CD4-positive, alpha-beta T cell treated with Interleukin-17A for 1 hour (primary cell): ENCODE data around the gene FBXO11.
A peak's percentile ranks its signal among the peaks of the same experiment; 100 is the strongest.
"Not testable (repeated sequence)": the region's sequence is repeated elsewhere in the genome, so short reads cannot be mapped to it uniquely, and the experiment has no call there.

Experiments used
- DNase-seq: peaks from one replicate; pipeline ENCODE4 v3.0.0-alpha.2; 2020

Gene FBXO11

DNA sequence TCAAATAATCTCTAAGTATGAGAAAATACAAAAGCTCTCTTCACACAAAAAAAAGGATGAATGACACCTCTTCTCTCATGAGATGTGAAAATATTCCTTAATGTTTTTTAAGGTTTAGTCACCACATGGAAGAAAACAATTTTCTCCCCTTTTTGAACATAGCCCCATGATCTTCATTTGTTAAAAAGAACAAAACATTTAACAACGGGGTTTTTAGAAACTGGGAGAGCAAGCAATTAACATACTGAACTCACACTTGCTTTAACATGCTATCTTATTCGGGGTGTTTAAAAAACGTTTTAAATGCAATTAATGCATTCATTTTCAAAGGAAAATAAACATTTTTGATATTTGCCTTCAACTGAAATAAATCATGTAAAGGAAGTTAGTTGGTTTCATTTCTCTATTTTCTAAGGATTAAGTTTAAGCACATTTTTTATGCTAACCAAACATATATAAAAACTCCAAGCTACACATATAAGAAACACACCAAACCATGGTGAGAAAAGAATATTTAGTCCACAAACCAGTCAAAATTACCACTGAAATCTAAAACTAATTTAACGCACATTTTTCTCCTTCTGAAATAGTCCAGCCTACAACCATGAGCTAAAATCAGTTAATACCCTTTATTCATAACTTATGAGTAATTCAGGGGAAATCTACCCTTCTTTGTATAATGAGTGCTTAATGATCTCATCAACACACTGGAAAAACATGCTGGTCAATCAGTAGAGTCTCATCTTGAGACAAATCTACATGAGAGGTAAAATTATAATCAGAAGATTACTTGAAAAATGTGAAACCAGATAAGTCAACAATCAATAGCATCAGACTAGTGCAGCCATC, 8.2 kb downstream of the FBXO11 start:
- no peak for DNase-seq

DNA sequence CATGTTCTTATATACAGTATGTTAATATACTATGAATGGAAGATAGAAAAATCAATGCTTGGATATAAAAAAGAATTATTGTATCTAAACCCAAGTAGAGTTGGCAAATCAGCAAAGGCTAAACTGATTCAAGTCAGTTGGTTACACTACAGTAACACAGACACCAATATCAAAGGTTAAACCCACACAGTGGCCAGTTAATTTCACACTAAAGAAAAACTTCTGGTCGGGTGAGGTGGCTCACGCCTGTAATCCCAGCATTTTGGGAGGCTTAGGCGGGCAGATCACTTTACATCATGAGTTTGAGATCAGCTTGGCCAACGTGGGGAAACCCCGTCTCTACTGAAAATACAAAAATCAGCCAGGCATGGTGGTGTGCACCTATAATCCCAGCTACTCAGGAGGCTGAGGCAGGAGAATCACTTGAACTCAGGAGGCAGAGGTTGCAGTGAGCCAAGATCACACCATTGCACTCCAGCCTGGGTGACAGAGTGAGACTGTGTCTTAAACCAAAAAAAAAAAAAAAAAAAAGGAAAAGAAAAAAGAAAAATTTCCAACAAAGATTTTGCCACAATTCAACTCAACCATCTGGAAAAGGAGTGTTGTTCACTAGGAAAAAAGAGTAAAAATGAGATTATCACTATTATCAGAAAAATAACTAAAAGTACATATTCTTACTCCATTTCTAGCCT, 9.0 kb downstream of the FBXO11 start:
- DNase-seq, result not testable (repeated sequence)

DNA sequence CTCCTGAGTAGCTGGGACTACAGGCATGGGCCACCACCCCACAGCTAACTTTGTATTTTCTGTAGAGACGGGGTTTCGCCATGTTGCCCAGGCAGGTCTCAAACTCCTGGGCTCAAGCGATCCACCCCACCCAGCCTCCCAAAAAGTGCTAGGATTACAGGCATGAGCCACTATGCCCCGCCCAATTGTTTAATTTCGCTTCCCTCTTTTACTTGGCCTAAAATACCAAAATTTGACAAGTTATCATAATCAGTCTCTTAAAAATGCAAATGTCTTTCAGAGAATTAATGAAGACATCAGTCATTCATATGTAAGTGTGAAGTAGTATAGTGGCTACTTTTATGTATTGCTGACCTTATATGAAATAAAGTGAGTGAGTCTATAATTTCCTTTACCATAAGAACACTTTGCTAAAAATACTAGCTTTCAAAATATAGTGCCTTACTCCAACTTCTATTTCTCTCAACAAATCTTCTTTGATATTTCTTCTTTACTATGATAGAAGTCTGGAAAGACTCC, 9.8 kb downstream of the FBXO11 start:
- no peak for DNase-seq

DNA sequence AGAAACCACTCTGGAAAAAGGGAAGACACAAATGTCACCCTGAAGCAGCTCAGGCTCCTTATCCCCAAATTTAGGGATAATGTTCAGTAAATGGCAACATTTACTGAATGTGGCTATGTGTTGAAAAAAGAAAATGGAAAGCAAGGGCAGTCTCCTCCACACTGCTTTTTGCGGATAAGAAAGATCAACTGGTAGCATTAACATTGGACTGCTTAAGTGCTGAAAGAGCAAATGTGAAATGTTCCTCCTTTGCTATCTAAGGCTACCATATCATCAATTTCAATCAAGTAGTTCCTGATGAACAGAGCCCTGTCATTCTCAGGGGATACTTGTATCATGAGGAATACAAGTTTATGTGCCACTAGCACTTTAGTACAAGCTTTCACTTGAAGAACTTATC, 12.5 kb downstream of the FBXO11 start:
- DNase-seq, result no peak

DNA sequence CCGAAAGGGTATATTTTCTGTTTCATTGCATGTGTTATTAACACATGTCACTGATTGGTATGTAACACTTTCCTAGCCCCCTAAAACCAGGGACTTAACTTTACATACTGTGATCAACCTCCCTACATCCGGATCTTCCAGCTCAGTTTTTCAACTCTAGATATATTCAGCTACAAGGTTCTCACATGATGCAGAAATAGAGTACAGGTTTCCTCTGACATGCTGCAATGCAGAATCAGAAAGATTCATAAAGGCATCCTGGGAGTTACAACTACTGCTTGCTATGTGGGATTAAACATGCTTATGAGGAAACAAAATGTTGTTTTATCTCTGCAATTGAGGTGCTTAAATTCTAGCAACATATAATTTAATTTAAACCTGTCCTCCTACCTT, 14.0 kb downstream of the FBXO11 start:
- no peak for DNase-seq

DNA sequence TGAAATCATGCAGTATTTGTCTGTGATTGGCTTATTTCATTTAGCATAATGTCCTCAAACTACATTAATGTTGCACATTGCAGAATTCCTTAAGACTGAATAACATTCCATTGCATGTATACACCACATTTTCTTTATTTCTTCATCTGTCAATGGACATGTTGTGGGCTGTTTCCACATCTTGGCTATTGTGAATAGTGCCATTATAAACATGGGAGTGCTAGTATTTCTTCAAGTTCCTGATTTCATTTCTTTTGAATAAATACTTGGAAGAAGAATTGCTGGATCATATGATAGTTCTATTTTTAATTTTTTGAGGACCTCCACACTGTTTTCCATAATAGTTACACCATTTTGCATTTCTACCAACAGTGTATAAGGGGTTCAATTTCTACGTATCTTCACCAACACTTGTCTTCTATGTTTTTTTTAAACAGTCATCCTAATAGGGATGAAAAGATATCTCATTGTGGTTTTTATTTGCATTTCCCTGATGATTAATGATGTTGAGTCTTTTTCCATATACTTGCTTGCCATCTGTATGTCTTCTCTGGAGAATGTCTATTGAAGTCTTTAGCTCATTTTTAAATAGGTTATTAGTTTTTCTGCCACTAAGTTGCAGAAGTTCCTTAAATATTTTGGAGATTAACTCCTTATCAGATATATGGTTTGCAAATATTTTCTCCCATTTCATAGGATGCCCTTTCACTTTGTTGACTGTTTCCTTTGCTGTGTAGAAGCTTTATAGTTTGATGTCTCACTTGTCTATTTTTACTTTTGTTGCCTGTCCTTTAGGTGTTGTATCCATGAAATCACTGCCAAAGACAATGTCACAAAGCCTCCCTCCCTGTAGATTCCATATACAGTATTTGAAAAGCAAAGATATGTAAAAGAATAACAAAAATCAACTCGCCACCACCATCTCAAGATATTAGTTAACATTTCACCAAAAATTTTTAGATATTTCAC, 14.6 kb downstream of the FBXO11 start:
- DNase-seq, result no peak

DNA sequence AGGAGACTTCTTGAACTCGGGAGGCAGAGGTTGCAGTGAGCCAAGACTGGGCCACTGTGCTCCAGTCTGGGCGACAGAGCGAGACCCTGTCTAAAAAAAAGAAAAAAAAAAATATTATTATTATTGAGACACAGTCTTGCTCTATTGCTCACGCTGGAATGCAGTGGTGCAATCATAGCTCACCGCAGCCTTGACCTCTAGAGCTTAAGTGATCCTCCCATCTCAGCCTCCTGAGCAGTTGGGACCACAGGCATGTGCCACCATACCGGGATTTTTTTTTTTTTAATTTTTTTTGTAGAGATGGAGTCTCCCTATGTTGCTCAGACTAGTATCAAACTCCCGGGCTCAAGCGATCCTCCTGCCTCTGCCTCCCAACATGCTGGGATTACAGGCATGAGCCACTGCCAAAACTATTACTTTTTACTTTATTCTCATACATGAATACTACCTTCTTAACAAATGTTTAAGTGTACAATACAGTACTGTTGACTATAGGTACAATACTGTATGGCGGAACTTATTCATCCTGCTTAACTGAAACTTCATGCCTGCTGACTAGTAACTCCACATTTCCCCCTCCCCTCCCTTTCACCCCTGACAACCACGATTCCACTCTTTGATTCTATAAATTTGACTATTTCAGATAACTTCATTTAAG, 15.5 kb downstream of the FBXO11 start:
- DNase-seq, result no peak

DNA sequence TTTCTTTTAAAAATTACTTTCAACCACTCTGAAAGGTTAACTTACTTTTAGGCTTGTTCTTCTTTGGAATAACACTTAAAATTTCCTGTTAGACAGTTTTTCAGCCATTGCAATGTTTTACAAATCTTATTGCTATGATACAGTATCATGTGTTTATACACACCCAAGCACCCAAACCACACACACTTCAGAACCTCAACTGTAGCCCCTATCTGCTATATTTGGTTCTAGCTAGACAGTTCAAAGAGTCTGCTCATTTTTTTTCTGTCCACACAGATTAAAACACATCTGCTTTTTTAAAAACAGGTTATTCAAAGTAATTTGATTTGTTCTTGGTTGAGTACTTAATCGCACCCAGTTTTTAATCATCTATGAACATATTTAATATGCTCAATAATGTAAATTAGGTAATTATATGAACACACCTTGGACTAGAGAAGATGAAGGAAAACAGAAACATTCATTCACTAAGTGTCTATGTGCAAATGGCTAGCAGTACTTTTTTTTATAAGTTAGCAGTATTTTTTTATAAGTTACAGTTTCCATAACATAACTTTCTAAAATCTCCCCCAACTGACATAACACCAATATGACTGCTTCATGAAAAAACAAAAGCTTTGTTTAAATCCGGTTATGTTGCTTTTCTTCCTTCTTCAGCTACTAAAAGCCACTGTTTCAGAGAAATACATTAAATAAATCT, 17.6 kb downstream of the FBXO11 start:
- DNase-seq, result peak; percentile 78

DNA sequence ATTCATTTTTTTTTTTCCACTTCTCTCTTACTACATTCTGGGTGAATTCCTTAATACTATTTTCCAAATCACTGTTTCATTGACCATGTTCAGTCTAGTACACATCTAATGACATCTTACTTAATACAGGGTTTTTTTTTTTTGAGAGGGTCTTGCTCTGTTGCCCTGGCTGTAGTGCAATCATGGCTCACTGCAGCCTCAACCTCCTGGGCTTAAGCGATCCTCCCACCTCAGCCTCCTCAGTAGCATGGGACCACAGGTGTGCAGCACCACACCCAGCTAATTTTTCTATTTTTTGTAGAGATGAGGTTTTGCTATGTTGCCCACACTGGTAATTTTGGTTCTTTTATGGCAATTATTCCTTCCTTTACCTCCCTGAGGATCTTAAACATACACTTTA, 29.4 kb downstream of the FBXO11 start:
- no peak for DNase-seq

DNA sequence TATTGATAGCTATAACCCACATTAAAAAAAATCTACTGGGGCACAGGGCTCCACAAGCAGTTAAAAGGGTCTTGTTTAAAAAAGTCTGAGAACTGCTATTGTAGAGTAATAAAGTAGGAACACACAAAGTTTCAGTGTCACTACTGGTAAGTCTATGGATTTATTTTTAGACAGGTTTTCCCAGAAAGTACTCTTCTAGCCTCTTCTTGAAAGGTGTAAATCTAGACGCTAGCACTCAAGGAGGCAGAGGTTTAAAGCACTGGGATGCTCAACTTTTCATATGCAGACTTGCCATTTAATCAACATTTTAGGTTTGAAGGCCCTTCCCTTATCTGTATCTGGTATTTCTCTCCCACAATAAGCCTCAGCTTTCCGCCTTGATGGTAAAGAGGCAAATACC, 33.4 kb downstream of the FBXO11 start:
- DNase-seq, result no peak

DNA sequence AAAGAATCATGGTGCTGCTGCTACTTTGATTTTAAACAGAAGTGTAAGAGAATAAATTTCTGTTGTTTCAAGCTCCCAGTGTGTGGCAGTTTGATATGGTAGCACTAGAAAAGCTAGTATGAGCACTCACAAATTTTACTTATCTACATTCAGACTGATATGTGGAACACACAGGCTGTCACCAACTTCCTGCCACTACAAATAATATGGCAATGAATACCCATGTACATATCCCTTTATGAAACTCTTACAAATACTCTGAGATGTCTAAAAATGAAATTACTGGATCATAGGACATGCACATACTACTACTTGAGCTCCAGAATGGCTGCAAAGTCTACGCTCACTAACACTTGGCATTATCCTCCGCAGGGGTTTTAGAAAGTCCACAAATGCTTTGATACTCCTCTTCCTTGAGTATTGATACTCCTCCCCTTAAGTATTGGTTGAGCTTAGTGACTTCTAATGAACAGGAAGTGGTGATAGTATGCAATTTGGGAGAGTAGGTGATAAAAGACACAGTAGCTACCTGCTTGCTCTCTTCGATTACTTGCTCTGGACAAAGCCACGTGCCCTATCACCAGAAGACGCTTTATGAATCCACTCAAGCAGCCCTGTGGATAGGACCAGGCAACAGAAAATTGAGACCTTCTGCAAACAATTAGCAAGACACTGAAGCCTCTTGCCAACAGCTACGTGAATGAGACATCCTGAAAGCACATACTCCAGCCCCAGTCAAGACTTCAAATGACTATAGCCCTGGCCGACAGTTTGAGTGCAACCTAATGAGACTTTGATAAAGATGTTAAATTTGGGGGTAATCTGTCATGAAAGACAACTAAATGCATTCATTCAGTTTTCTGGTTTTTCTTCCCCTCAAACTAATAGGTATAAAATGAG, 35.4 kb downstream of the FBXO11 start:
- no peak for DNase-seq

DNA sequence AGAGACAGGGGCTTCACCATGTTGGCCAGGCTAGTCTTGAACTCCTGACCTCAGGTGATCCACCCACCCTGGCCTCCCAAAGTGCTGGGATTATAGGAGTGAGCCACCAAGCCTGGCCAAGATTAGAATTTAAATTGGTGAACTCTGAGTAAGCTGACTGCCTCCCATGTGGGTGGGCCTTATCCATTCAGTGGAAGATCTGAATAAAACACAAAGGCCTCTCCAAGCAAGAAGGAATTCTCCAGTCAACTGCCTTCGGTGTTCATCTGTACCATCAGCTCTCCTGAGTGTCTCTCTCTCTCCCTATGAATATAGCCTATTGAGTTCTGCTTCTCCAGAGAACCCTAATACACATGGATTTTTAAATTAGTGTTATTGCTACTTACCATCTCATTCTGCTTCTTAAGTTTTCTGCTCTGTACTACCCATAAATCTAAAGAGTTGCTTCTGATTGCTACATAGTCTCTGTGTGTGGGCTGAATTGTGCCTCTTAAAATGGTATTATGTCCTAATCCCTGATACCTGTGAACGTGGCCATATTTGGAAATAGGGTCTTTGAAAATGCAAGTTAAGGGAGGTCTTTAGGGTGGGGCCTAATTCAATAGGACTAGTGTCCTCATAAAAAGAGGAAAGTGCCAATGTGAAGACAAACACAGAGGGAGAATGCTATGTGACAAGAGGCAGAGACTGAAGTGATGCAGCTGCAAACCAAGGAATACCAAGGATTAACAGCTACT, 36.3 kb downstream of the FBXO11 start:
- no peak for DNase-seq

DNA sequence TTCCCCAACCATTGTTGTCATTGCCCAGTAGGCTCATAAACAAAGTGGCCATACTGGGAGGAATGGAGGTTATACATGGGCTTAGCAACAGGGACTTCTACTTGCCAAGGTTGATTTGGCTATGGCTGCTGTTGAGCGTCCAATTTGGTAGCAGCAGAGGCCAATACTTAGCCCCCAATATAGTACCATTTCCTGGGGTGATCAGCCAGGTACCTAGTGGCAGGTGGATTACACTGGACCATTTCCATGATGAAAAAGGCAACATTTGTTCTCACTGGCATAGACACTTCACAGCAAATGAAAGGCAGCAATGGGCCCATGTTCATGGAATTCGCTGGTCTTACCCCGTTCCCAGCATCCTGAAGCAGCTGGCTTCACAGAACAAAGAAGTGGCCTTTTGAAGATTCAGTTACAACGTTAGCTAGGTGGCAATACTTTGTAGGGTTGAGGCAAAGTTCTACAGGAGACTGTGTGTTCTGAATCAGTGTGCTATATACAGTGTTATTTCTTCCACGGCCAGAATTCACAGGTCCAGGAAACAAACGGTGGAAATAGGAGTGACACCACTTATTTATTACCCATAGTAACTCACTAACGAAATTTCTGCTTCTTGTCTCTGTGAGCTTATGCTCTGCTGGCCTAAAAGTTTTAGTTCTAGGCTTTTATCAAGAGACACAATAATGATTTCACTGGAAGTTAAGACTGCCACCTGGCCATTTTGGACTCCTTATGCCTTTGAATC, 37.5 kb downstream of the FBXO11 start:
- no peak for DNase-seq

DNA sequence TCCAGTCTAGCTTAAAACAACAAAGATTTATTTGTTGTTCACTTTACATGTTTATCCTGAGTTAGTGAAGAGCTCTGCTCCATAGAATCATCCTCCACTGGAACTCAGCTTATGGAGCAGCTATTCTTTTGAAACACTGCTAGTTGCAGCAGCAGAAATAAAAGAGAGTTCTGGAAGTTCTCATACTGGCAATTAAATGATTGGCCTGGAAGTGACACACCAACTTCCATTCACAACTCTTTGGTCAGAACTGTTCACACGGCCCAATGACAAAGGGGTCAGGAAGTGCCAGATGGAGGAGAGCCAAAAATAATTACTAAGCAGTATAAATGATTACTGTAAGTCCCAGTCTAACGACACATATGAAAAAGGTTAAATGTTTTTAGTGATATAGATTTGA, 39.1 kb downstream of the FBXO11 start:
- DNase-seq, result no peak

DNA sequence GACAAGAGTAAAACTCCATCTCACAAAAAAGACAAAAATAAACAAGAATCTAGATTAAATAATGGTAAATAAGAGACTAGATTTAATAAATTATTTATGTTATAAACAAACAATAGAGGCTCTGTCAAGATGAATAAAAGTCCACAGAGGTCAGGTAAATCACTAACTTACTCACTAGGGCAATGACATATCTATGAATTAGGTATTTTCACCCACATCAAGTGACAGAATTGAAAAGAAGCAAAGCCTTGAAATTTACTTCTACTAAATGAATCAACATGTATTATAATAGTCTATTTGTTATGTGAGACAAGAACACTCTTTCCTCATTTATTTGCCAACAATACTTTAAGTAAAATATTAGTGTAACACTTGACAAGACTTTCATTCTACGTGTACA, 41.7 kb downstream of the FBXO11 start:
- DNase-seq, result no peak

DNA sequence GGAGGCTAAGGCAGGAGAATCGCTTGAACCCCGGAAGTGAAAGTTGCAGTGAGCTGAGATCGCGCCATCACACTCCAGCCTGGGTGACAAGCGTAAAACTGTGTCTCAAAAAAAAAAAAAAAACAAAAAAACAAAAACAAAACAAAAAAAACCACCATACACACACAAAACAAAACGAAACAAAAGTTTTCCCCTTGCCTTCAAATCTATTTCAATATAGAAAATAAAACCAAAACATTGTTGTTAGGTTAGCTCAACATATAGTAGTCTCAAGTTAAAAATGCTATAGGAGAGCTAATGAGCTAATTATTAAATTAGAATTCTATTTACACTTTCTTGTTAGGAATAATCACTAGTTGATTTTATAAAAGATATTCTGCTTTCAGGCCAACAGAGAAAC, 43.3 kb downstream of the FBXO11 start:
- no peak for DNase-seq

DNA sequence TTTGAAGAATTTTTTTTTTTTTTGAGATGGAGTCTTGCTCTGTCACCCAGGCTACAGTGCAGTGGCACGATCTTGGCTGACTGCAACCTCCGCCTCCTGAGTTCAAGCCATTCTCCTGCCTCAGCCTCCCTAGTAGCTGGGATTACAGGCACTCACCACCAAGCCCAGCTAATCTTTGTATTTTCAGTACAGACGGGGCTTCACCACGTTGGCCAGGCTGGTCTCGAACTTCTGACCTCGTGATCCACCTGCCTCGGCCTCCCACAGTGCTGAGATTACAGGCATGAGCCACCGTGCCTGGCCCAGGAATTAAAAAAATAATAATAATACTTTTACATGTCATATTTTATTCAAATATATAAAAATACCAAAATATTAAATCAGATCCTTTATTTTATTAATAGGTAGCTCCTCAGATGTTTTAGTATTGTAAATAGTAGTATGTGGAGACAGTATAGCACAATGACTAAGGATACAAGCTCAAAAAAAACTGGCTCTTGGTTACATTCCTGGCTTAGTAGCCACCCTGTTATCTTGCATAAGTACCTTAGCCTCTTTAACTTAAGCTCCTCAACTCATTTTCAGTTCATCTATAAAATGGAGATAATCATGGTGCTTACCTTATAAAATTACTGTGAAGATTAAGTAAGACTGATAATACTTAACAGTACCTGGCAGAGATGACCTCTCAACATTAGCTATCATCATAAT, 53.1 kb downstream of the FBXO11 start:
- not testable (repeated sequence) for DNase-seq

DNA sequence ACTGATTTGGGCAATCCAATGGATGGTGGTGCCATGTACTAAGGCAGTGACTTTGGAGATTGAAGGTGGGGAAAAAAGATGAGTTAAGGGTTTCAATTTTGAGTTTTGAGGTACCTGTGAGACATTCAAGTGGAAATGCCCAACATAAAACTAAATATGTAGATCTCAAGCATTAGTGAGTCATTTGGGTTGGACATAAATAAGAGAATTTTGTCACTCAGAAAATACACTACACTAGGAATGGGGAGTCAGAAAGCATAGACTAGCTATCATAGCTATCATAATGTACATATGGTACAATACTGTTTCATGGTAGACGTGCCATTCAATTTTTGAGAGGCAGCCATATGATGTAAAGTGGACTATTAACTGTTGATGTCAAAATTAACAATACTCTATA, 56.1 kb downstream of the FBXO11 start:
- no peak for DNase-seq

DNA sequence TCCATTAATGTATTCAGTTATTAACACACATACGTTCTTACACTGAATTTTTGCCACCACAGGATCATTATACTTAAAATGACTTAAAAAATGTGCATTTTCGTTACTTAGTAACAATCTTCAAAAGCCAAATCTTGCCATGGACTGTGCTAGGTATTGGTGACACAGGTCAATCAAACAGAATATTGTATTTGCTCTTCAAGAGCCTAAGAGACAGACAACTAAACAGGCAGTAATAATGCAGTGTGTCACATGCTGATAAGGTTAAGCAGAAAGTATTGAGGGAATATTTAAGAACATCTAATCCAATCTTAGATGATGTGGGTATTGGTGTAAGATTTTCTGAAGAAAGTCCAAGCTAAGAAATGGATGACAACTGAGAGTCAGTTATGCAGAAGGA, 56.9 kb downstream of the FBXO11 start:
- no peak for DNase-seq
